Natural killer cell (primary cell): Measurements from ENCODE around the gene SYNGR1. TPM values are rescaled to one million over a fixed set of nuclear protein-coding genes. Genes with fewer than 3 reads are reported as not detected.

Experiments used
- ATAC-seq, 3 donors: fragments of 150-1000 bp in 2 of 3; fragments of 200-7000 bp in 1 of 3; cut with Tn5 transposase; 1 replicate in 1 of 3; 2 replicates in 2 of 3; pipeline ENCODE4 v1.10.0; 2021; ENCODE audit warnings: mild to moderate bottlenecking in 2 of 3, moderate library complexity in 2 of 3
- DNase-seq, 2 donors: peaks; one replicate each; pipeline versions ENCODE4 v3.0.0 to v3.0.0-alpha.2; 2013 to 2021; ENCODE audit warnings: mixed read lengths in 1 of 2
- H3K27ac ChIP-seq: one replicate; pipeline ENCODE4 v1.5.1; 2013; ENCODE audit warnings: mild to moderate bottlenecking, low read length
- H3K27me3 ChIP-seq: one replicate; pipeline ENCODE4 v1.6.1; 2013; ENCODE audit warnings: low read length; ENCODE audit not compliant: control insufficient read depth, insufficient read depth
- H3K36me3 ChIP-seq: one replicate; pipeline ENCODE4 v1.6.1; 2013; ENCODE audit warnings: low read length; ENCODE audit not compliant: control insufficient read depth, insufficient read depth
- H3K4me1 ChIP-seq: one replicate; pipeline ENCODE4 v1.6.1; 2013; ENCODE audit warnings: low read length; ENCODE audit not compliant: control insufficient read depth, insufficient read depth
- H3K4me3 ChIP-seq: one replicate; pipeline ENCODE4 v1.5.1; 2013; ENCODE audit warnings: low read length
- H3K9me3 ChIP-seq: one replicate; pipeline ENCODE4 v1.6.1; 2013; ENCODE audit warnings: low read length; ENCODE audit not compliant: control insufficient read depth, insufficient read depth
- H3K27ac Mint-ChIP-seq, 2 donors: one replicate each; pipeline ENCODE4 v1.8.0; 2022; ENCODE audit warnings: mild to moderate bottlenecking in 2 of 2, mixed read lengths in 2 of 2, moderate library complexity in 1 of 2
- H3K27me3 Mint-ChIP-seq, 2 donors: one replicate each; pipeline ENCODE4 v1.8.0; 2022; ENCODE audit warnings: low read depth in 2 of 2, mixed read lengths in 2 of 2
- H3K36me3 Mint-ChIP-seq: one replicate; pipeline ENCODE4 v1.8.0; 2022; ENCODE audit warnings: mixed read lengths
- H3K4me1 Mint-ChIP-seq, 2 donors: one replicate each; pipeline ENCODE4 v1.8.0; 2022; ENCODE audit warnings: mixed read lengths in 2 of 2
- H3K4me3 Mint-ChIP-seq: one replicate; pipeline ENCODE4 v1.8.0; 2022; ENCODE audit warnings: mild to moderate bottlenecking, moderate library complexity, mixed read lengths
- H3K9me3 Mint-ChIP-seq, 2 donors: one replicate each; pipeline ENCODE4 v1.8.0; 2022; ENCODE audit warnings: mixed read lengths in 2 of 2
- CTCF ChIP-seq: fragments of 200-600 bp; IDR thresholded peaks from one replicate; pipeline ENCODE4 v1.8.0; 2022; ENCODE audit warnings: antibody characterized with exemption
- WGBS: methylation state at CpG from one replicate; pipeline ENCODE4 v1.1.7; 2013; ENCODE audit warnings: missing lambda C conversion rate; ENCODE audit not compliant: insufficient coverage; 5-methylcytosine and 5-hydroxymethylcytosine counted together
- intact Hi-C: fragments of 100-400 bp; cut with micrococcal nuclease; formaldehyde crosslinking; loops from one replicate; pipeline ENCODE4 v1.14.2; 2022
- total RNA-seq, 4 donors: library from RNA; stranded (reverse); fragments of 120-200 nt in 1 of 4; gene quantifications; one replicate each; pipeline versions ENCODE4 v1.2.3 to v1.2.4, GENCODE V29; 2013 to 2022

Gene SYNGR1
- total RNA-seq, 3 donors from 2014 or later (not counting 1 experiment from before 2014, with no cell fraction given), result 30.3 to 35.7 (median 31.3) TPM

GRCh38 chr22:39431216-39431801, 81.5 kb downstream of the SYNGR1 start:
- Histone ChIP-seq H3K36me3 (peaks cover 48% of the 10 kb centered on the region), H3K9me3 (no peaks in the 10 kb centered on the region), H3K4me1 (peaks cover 16% of the 10 kb centered on the region), H3K4me3 (no peak overlapping the region), H3K27me3 (no peaks in the 10 kb centered on the region), H3K27ac (no peak overlapping the region)
- DNase-seq, result no peak
- Mint-ChIP-seq H3K4me1 (no peaks in the 10 kb centered on the region), H3K27ac (no peak overlapping the region), H3K36me3 (no peaks in the 10 kb centered on the region), H3K9me3 (no peaks in the 10 kb centered on the region), H3K4me3 (no peak overlapping the region), H3K27me3 (no peaks in the 10 kb centered on the region)
- TF ChIP-seq CTCF, result no peak
- 85% methylated on average over 10 of the region's 11 CpGs for WGBS
- ATAC-seq, result no peak
- intact Hi-C loops, result no loop called here

DNA sequence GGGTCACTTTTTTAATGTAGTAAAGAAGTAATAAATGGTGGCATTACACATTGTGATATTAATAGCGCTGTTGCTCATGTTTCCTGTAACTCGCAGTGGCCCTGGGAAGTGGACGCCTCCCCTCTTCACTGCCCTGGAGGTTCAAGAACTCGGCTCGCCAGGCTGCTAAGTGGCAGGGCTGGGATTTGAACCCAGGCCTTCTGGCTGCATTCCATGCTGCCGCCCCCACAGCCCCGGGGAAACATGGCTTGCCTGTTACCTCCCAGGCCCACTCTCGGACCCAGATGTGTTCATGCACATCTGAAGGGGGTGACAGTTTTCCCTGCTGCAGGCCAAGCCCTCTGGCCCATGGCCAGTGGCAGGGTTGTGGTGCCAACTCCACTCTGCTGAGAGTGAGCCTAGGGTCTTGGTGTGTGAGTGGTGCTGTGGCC, 82.0 kb downstream of the SYNGR1 start:
- 90% methylated on average over 8 of the region's 8 CpGs for WGBS
- H3K9me3 ChIP-seq, result no peaks in the 10 kb centered on the region
- Mint-ChIP-seq H3K9me3 (no peaks in the 10 kb centered on the region), H3K27ac (no peak overlapping the region), H3K4me1 (no peaks in the 10 kb centered on the region), H3K27me3 (no peaks in the 10 kb centered on the region), H3K4me3 (no peak overlapping the region), H3K36me3 (no peaks in the 10 kb centered on the region)
- H3K4me3 ChIP-seq, result no peak overlapping the region
- H3K36me3 ChIP-seq, result peaks cover 43% of the 10 kb centered on the region
- peaks cover 16% of the 10 kb centered on the region for H3K4me1 ChIP-seq
- ATAC-seq, result no peak
- no peak overlapping the region for H3K27ac ChIP-seq
- DNase-seq, result no peak
- no peaks in the 10 kb centered on the region for H3K27me3 ChIP-seq
- intact Hi-C loops, result no loop called here
- TF ChIP-seq CTCF, result no peak

DNA sequence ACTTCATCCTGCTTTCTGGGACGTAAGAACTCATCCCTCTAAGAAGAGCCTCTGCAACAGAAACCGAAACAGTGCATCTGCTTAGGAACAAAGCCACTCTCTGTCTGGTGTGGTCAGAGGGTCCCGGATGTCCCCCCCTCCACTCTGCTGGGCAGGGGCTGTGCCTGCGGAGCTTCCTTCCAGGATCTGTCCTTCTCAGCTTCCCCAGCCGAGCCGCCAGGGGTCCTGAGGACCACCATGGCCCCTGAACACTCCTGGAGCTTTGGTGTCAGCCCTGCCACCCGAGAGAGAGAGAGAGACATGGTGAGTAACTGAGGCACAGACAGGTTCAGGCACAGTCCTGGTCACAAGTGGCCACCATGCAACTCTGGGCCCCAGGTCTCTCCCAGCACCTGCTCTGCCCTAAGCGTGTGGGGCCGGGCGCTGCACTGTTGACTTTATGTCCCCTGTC, 82.6 kb downstream of the SYNGR1 start:
- H3K27me3 ChIP-seq, result no peaks in the 10 kb centered on the region
- H3K4me1 ChIP-seq, result peaks cover 21% of the 10 kb centered on the region
- H3K9me3 ChIP-seq, result no peaks in the 10 kb centered on the region
- no peaks in the 10 kb centered on the region for H3K27me3 Mint-ChIP-seq
- H3K4me3 ChIP-seq, result no peak overlapping the region
- peaks cover 38% of the 10 kb centered on the region for H3K36me3 ChIP-seq
- WGBS, result 94% methylated on average over 10 of the region's 10 CpGs
- TF ChIP-seq CTCF, result no peak
- no peak for ATAC-seq
- H3K27ac ChIP-seq, result no peak overlapping the region
- H3K4me3 Mint-ChIP-seq, result no peak overlapping the region
- no peaks in the 10 kb centered on the region for H3K9me3 Mint-ChIP-seq
- no peaks in the 10 kb centered on the region for H3K4me1 Mint-ChIP-seq
- no peak overlapping the region for H3K27ac Mint-ChIP-seq
- DNase-seq, result no peak
- H3K36me3 Mint-ChIP-seq, result no peaks in the 10 kb centered on the region
- intact Hi-C loops, result no loop called here
